Activated CD8-positive, alpha-beta memory T cell treated with anti-CD3 and anti-CD28 coated beads, Interleukin-2, amount 50 U/mL, for 48 hours (primary cell): ENCODE results near the gene BEGAIN.

Source experiments
- DNase-seq: peaks from one replicate; pipeline ENCODE4 v3.0.0-alpha.2; 2020

Gene BEGAIN

GRCh38 chr14:100503251-100503650, 84.0 kb downstream of the BEGAIN start:
- no peak for DNase-seq

GRCh38 chr14:100502622-100503220, 84.5 kb downstream of the BEGAIN start:
- no peak for DNase-seq

- DNase-seq = no peak
Measured at GRCh38 chr14:100500128-100500527, 87.1 kb downstream of the BEGAIN start.

GRCh38 chr14:100498068-100498467, 89.1 kb downstream of the BEGAIN start:
- DNase-seq = no peak

GRCh38 chr14:100495917-100496316, 91.3 kb downstream of the BEGAIN start:
- DNase-seq = no peak

GRCh38 chr14:100494645-100495044, 92.6 kb downstream of the BEGAIN start:
- no peak for DNase-seq

DNA sequence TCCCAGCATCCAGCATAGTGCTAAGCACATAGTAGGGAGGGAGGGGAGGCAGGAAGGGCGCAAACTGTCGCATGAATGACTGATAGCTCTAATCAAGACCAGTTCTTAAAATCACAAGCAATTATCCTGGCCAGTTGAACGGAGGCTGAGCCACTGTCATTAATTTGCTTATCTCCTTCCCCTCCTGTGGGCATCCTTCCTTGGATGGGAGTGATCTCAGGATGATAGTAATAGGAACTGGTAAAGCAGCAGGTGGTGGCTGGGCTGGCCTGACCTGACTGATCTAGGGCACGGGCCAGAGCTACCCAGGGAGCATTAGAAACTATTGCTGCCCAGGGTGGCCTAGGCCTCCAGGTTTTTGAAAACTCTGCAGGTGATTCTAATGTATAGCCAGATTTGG, 97.0 kb downstream of the BEGAIN start:
- no peak for DNase-seq

DNA sequence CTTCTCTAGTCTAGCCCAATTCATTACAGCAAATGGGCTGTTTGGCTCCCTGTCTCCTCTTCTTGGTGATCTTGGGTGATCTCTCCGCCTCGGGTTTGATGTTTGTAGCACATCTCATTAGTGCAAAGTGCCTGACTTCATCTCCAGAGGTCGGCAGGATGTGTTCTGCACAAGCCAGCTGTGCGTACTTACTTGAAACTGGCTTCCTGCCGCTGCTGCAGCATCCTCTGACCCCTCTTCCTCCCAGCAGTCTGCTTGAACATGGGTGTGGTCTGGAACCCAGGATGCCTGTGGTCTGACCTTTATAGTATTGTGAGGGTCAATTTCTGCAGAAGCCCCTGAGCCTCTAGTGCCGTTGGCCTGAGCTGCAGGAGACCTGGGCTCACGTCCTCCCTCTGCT, 99.2 kb downstream of the BEGAIN start:
- no peak for DNase-seq

- no peak for DNase-seq
Measured at GRCh38 chr14:100487304-100487703, 99.9 kb downstream of the BEGAIN start.
